Tibial artery (tissue), 4 donors: ENCODE measurements around the gene DTNB.

Experiments used
- DNase-seq, 2 donors: peaks; one replicate each; pipeline ENCODE4 v3.0.0-alpha.2; 2019
- H3K27ac ChIP-seq, 2 donors: fragments of 200-600 bp; sonication (generic) in 1 of 2; 1 replicate in 1 of 2; 2 replicates in 1 of 2; pipeline ENCODE4 v1.5.1; 2018 to 2019; ENCODE audit warnings: mild to moderate bottlenecking in 1 of 2
- H3K27me3 ChIP-seq, 2 donors: fragments of 200-600 bp; sonication (generic) in 1 of 2; one replicate each; pipeline versions ENCODE4 v1.5.1 to v1.6.0; 2016 to 2019
- H3K36me3 ChIP-seq, 3 donors: fragments of 200-600 bp; sonication (generic) in 2 of 3; one replicate each; pipeline ENCODE4 v1.5.1; 2016 to 2019; ENCODE audit warnings: mild to moderate bottlenecking in 2 of 3
- H3K4me1 ChIP-seq, 4 donors: fragments of 200-600 bp; sonication (generic) in 2 of 4; 1 replicate in 3 of 4; 2 replicates in 1 of 4; pipeline ENCODE4 v1.5.1; 2016 to 2019
- H3K4me3 ChIP-seq, 2 donors: fragments of 200-600 bp; sonication (generic) in 1 of 2; 1 replicate in 1 of 2; 2 replicates in 1 of 2; pipeline ENCODE4 v1.5.1; 2018 to 2019; ENCODE audit warnings: mild to moderate bottlenecking in 2 of 2
- H3K9me3 ChIP-seq, 3 donors: fragments of 200-600 bp; sonication (generic) in 1 of 3; one replicate each; pipeline ENCODE4 v1.5.1; 2016 to 2019
- intact Hi-C: fragments of 100-400 bp; cut with DNase I; formaldehyde crosslinking; loops from one replicate; pipeline ENCODE4 v1.15.0; 2023; ENCODE audit warnings: low total_unique reads
- TF ChIP-seq, protein P1 (sequence below), 2 experiments: fragments of 200-600 bp in 1 of 2; fragments of 450-650 bp in 1 of 2; IDR thresholded peaks; one replicate each; pipeline ENCODE4 v1.5.1; 2017 to 2019; ENCODE audit warnings: antibody characterized with exemption in 2 of 2, mild to moderate bottlenecking in 1 of 2, moderate library complexity in 1 of 2

DTNB gene

DNA sequence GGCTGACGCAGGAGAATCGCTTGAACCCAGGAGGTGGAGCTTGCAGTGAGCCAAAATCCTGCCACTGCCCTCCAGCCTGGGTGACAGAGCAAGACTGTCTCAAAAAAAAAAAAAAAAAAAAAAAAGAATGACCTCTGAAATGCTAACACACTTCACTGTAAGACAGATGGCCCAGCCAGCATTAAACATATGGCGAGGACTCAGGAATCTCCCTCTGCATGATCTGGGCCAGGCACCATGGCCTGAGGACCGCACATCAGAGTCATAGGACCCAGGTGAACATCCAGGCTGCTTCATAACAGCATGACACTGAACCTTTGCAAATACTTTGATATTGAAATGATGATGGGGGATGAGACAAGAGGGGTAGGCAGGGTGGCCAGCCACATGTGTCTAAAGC, 275.6 kb downstream of the DTNB start:
- intact Hi-C loops: no loop called here
- H3K4me1 ChIP-seq: no peaks in the 10 kb centered on the region

DNA sequence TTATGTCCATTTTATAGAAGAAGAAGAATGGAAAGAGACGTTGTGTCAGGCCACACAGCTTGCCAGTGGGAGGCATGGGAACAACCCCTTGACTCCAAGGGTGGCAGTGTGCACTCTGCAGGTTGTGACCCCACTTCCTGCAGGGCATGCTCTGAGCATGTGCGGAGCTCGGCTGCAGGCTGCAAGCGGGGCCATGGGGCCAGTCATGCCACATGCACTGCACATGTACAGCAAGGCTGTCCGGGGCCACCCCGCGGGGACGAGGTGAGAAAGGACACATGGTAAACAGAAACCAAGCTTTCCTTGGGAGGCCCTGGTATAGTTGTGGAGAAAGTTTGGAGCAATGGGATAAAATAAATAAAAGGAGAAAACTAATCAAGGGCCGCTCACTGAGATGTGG, 284.2 kb downstream of the DTNB start:
- intact Hi-C loops: no loop called here
- Histone ChIP-seq H3K9me3 (no peaks in the 10 kb centered on the region), H3K27me3 (no peaks in the 10 kb centered on the region), H3K27ac (no peak overlapping the region), H3K36me3 (peaks cover 0 to 28% (median 0%) of the 10 kb centered on the region in 3 donors), H3K4me1 (no peaks in the 10 kb centered on the region), H3K4me3 (no peak overlapping the region)
- TF ChIP-seq, protein P1, sequence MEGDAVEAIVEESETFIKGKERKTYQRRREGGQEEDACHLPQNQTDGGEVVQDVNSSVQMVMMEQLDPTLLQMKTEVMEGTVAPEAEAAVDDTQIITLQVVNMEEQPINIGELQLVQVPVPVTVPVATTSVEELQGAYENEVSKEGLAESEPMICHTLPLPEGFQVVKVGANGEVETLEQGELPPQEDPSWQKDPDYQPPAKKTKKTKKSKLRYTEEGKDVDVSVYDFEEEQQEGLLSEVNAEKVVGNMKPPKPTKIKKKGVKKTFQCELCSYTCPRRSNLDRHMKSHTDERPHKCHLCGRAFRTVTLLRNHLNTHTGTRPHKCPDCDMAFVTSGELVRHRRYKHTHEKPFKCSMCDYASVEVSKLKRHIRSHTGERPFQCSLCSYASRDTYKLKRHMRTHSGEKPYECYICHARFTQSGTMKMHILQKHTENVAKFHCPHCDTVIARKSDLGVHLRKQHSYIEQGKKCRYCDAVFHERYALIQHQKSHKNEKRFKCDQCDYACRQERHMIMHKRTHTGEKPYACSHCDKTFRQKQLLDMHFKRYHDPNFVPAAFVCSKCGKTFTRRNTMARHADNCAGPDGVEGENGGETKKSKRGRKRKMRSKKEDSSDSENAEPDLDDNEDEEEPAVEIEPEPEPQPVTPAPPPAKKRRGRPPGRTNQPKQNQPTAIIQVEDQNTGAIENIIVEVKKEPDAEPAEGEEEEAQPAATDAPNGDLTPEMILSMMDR (IDR thresholded peaks at IDR 0.05): no peak
- peak in 1 of 2 donors; percentile 56 for DNase-seq

More for the DNA sequence above, 275.6 kb downstream of the DTNB start:
- DNase-seq: no peak
- TF ChIP-seq, protein P1 (IDR thresholded peaks at IDR 0.05): no peak
- no peak overlapping the region for H3K4me3 ChIP-seq
- no peak overlapping the region for H3K27ac ChIP-seq
- H3K9me3 ChIP-seq: no peaks in the 10 kb centered on the region
- H3K36me3 ChIP-seq: peaks cover 0 to 7% (median 0%) of the 10 kb centered on the region in 3 donors
- H3K27me3 ChIP-seq: no peaks in the 10 kb centered on the region

DNA sequence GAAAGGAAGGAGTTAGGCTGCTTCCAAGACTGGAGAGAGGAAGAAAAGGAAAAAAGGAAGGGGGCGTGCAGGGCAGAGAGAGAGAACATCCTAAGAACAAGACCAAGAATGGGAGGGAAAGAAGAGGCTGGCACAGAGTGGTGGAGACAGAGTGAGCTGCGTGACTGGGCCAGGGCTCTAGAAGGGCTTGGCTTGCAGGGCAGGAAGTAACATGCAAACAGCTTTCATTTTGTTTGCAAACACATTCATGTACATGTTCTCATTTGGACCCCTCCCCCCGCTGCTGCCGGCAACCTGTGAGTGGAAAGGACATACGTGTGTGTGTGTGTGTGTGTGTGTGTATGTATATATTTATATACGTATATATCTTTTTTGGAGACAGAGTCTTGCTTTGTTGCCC, 284.9 kb downstream of the DTNB start:
- Histone ChIP-seq H3K4me3 (no peak overlapping the region), H3K9me3 (no peaks in the 10 kb centered on the region), H3K27me3 (no peaks in the 10 kb centered on the region), H3K36me3 (peaks cover 0 to 33% (median 0%) of the 10 kb centered on the region in 3 donors), H3K27ac (no peak overlapping the region), H3K4me1 (no peaks in the 10 kb centered on the region)
- TF ChIP-seq, protein P1 (IDR thresholded peaks at IDR 0.05): no peak
- intact Hi-C loops: no loop called here
- peak in 1 of 2 donors; percentile 3 for DNase-seq

DNA sequence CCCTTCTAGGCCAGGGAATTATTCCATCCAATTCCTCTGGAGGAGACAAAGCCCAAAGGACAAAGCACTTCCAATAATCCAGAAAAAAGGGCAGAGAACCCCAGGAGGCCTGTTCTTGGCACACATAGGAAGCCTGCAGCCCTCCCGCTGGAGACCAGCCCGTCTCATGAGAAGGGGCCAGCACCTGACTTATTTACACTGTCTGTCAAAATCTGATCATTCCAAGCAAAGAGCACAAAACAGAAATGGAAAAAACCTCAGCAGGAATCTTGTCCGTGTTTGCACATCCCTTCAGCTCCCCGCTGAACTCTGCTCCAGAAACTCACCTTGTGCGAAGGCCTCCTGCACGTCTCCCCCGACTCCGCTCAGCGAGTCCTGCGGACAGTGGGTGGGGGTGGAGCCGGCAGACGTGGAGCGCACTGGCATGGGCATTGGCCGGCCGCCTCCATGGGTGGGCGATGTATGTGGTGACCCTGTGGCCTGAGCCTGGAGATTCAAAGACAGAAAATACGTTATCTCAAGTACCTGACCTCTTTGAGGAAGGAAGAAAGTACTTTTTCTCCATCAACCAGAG, 285.4 kb downstream of the DTNB start:
- Histone ChIP-seq H3K27ac (no peak overlapping the region), H3K27me3 (no peaks in the 10 kb centered on the region), H3K4me1 (no peaks in the 10 kb centered on the region), H3K4me3 (no peak overlapping the region), H3K9me3 (no peaks in the 10 kb centered on the region), H3K36me3 (peaks cover 0 to 33% (median 0%) of the 10 kb centered on the region in 3 donors)
- DNase-seq: peak in 1 of 2 donors; percentile 52
- intact Hi-C loops: no loop called here
- TF ChIP-seq, protein P1 (IDR thresholded peaks at IDR 0.05): no peak

DNA sequence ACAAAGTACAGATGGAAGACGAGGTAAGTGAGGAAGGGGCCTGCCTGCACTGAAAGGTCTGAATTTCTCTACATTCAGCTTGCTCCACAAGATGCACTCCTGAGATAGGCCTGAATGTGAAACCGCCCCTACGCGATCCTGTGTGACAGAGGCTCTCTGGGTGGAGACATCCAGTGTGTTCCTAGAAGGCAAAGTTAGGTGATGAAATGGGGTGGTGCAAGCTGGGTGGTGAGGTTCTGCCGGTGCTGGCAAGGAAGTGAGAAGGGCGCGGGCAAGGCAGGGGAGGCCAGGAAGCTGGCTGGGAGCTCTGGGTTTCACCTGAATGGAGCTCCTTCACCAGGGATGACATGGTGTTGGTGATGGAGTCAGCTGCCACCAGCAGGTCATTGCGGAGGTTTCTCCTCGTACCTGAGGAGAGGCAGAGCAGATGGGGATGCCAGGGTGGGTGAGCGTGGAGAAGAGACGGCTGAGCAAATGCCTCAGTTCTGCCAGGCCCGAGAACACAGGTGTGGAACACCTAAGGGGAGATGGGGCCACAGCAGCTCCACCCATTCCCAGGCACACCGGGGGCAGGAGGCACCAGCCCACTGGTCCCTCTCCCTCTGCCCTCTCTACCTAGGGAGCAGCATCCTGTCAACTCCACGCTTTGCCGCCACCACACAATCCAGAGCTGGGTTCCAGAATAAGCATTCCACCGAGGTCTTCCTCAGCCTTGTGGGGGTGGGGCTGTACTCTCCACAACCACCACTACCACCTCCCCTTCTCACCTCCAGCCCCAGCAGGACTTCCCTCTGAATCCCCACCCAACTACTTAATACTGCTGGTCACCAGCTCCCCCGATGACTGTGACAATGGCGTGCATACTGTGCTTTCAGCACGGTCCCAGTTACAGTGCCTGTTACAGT, 286.2 kb downstream of the DTNB start:
- TF ChIP-seq, protein P1 (IDR thresholded peaks at IDR 0.05): no peak
- Histone ChIP-seq H3K4me1 (no peaks in the 10 kb centered on the region), H3K9me3 (no peaks in the 10 kb centered on the region), H3K36me3 (peaks cover 0 to 33% (median 0%) of the 10 kb centered on the region in 3 donors), H3K4me3 (no peak overlapping the region), H3K27me3 (no peaks in the 10 kb centered on the region), H3K27ac (no peak overlapping the region)
- intact Hi-C loops: no loop called here
- peak in 1 of 2 donors; percentile 51 for DNase-seq
